Measurements from ENCODE around the gene TBL3. TPM values are rescaled to one million over a fixed set of nuclear protein-coding genes. Genes with fewer than 3 reads are reported as not detected.
A peak's percentile ranks its signal among the peaks of the same experiment; 100 is the strongest.

Gene TBL3
- total RNA-seq, 2 experiments from 2014 or later = 27.7 to 28.7 TPM

GRCh38 chr16:1982013-1982433 is 10.2 kb downstream of the TBL3 start:
- CTCF ChIA-PET = interaction anchor here (1.0 kb wide), 1 partner anchor 39 kb away, joined by 3 read pairs; the partner anchor contains the start of gene MSRB1

GRCh38 chr16:1982991-1983543 is 11.2 kb downstream of the TBL3 start:
- DNase-seq = no peak
- POLR2A ChIA-PET = interaction anchor here (1.9 to 12.7 kb wide), 4 partner anchors 9 to 172 kb away, joined by 7 to 149 read pairs (median 30); partner anchors contain the start of genes NDUFB10, RNF151, RPS2 and TBL3
- H3K4me3 Mint-ChIP-seq = peak overlapping the region; percentile 80
- CTCF ChIA-PET = interaction anchor here (1.1 kb wide), 1 partner anchor 170 kb away, joined by 3 read pairs; no protein-coding TSS in a partner anchor
- H3K4me1 Mint-ChIP-seq = peaks cover 21% of the 10 kb centered on the region
- H3K27me3 Mint-ChIP-seq = peaks cover 28% of the 10 kb centered on the region
- H3K9me3 Mint-ChIP-seq = no peaks in the 10 kb centered on the region
- no peak overlapping the region for H3K27ac Mint-ChIP-seq
- peaks cover 12% of the 10 kb centered on the region for H3K36me3 Mint-ChIP-seq (ENCODE audit: low read depth)

More at GRCh38 chr16:1982013-1982433, 10.2 kb downstream of the TBL3 start:
- peaks cover 15% of the 10 kb centered on the region for H3K36me3 Mint-ChIP-seq (ENCODE audit: low read depth)
- POLR2A ChIA-PET = interaction anchor here (0.7 to 12.7 kb wide), 4 partner anchors 10 to 275 kb away, joined by 3 to 149 read pairs (median 25); partner anchors contain the start of genes NDUFB10, RNF151, RPS2 and TBL3
- peaks cover 27% of the 10 kb centered on the region for H3K27me3 Mint-ChIP-seq
- H3K4me3 Mint-ChIP-seq = no peak overlapping the region
- H3K27ac Mint-ChIP-seq = no peak overlapping the region
- DNase-seq = no peak
- H3K4me1 Mint-ChIP-seq = peaks cover 21% of the 10 kb centered on the region
- no peaks in the 10 kb centered on the region for H3K9me3 Mint-ChIP-seq

GRCh38 chr16:1983544-1984346 is 11.9 kb downstream of the TBL3 start, which contains the start of gene GFER:
Gene GFER, plus strand, starts transcription at chr16:1984193. Its CDS starts 26 bp downstream, at chr16:1984219.
- ChIA-PET POLR2A (interaction anchor here (0.8 to 12.7 kb wide), 6 partner anchors 8 to 171 kb away, joined by 4 to 149 read pairs (median 10); partner anchors contain the start of genes NDUFB10, RNF151, RPS2 and TBL3), CTCF (interaction anchor here (1.1 to 1.7 kb wide), 2 partner anchors 12 to 169 kb away, joined by 3 to 6 read pairs; partner anchors contain the start of gene TBL3)
- peak; percentile 83 for DNase-seq
- H3K27me3 Mint-ChIP-seq = peaks cover 32% of the 10 kb centered on the region
- H3K4me1 Mint-ChIP-seq = peaks cover 24% of the 10 kb centered on the region
- H3K4me3 Mint-ChIP-seq = peak within 1 kb of the TSS; percentile 80
- no peaks in the 10 kb centered on the region for H3K9me3 Mint-ChIP-seq
- peaks cover 14% of the 10 kb centered on the region for H3K36me3 Mint-ChIP-seq (ENCODE audit: low read depth)
- H3K27ac Mint-ChIP-seq = peak within 1 kb of the TSS; percentile 32

- DNase-seq = no peak
- peaks cover 40% of the 10 kb centered on the region for H3K27me3 Mint-ChIP-seq
- peaks cover 32% of the 10 kb centered on the region for H3K4me1 Mint-ChIP-seq
- peak overlapping the region; percentile 32 for H3K27ac Mint-ChIP-seq
- POLR2A ChIA-PET = interaction anchor here (0.8 to 12.7 kb wide), 6 partner anchors 8 to 171 kb away, joined by 4 to 149 read pairs (median 10); partner anchors contain the start of genes NDUFB10, RNF151, RPS2 and TBL3
- no peaks in the 10 kb centered on the region for H3K9me3 Mint-ChIP-seq
- peaks cover 13% of the 10 kb centered on the region for H3K36me3 Mint-ChIP-seq (ENCODE audit: low read depth)
- CTCF ChIA-PET = interaction anchor here (0.7 to 1.7 kb wide), 2 partner anchors 13 to 19 kb away, joined by 3 to 6 read pairs; partner anchors contain the start of gene TBL3
- peak overlapping the region; percentile 80 for H3K4me3 Mint-ChIP-seq
Measured at GRCh38 chr16:1984347-1985225, 12.7 kb downstream of the TBL3 start.

- Mint-ChIP-seq H3K36me3 (ENCODE audit: low read depth) (peaks cover 13% of the 10 kb centered on the region), H3K27ac (no peak overlapping the region), H3K9me3 (no peaks in the 10 kb centered on the region), H3K27me3 (peaks cover 36% of the 10 kb centered on the region), H3K4me3 (peak overlapping the region; percentile 80), H3K4me1 (peaks cover 34% of the 10 kb centered on the region)
- DNase-seq = no peak
- CTCF ChIA-PET = interaction anchor here (0.7 to 1.7 kb wide), 3 partner anchors 14 to 18 kb away, joined by 3 to 6 read pairs (median 3); partner anchors contain the start of gene TBL3
- POLR2A ChIA-PET = interaction anchor here (1.1 to 12.7 kb wide), 4 partner anchors 13 to 170 kb away, joined by 3 to 149 read pairs (median 30); partner anchors contain the start of genes NDUFB10, RNF151, RPS2 and TBL3
Measured at GRCh38 chr16:1985466-1986150, 13.8 kb downstream of the TBL3 start.

GRCh38 chr16:1987198-1987597 is 15.3 kb downstream of the TBL3 start:
- CTCF ChIA-PET = no interaction called here
- H3K27me3 Mint-ChIP-seq = peaks cover 25% of the 10 kb centered on the region
- DNase-seq = no peak
- no peak overlapping the region for H3K27ac Mint-ChIP-seq
- POLR2A ChIA-PET = interaction anchor here (1.9 to 12.7 kb wide), 3 partner anchors 15 to 23 kb away, joined by 5 to 149 read pairs (median 47); partner anchors contain the start of genes NDUFB10, RNF151, RPS2 and TBL3
- H3K4me3 Mint-ChIP-seq = no peak overlapping the region
- H3K4me1 Mint-ChIP-seq = peaks cover 44% of the 10 kb centered on the region
- H3K36me3 Mint-ChIP-seq (ENCODE audit: low read depth) = peaks cover 13% of the 10 kb centered on the region
- no peaks in the 10 kb centered on the region for H3K9me3 Mint-ChIP-seq

- H3K9me3 Mint-ChIP-seq = no peaks in the 10 kb centered on the region
- ChIA-PET CTCF (no interaction called here), POLR2A (interaction anchor here (1.1 to 5.2 kb wide), 5 partner anchors 9 to 26 kb away, joined by 3 to 56 read pairs (median 15); partner anchors contain the start of genes RPS2, TBL3 and ZNF598)
- DNase-seq = no peak
- peaks cover 46% of the 10 kb centered on the region for H3K4me1 Mint-ChIP-seq
- peaks cover 13% of the 10 kb centered on the region for H3K36me3 Mint-ChIP-seq (ENCODE audit: low read depth)
- H3K27me3 Mint-ChIP-seq = peaks cover 14% of the 10 kb centered on the region
- H3K4me3 Mint-ChIP-seq = peak within 1 kb of the TSS; percentile 73
- no peak within 1 kb of the TSS for H3K27ac Mint-ChIP-seq
Measured at GRCh38 chr16:1989209-1990100, 17.6 kb downstream of the TBL3 start, which contains the start of gene SYNGR3. Gene SYNGR3, plus strand, starts transcription at chr16:1989970. Its CDS starts 133 bp downstream, at chr16:1990103.

- peaks cover 41% of the 10 kb centered on the region for H3K4me1 Mint-ChIP-seq
- H3K4me3 Mint-ChIP-seq = no peak overlapping the region
- CTCF ChIA-PET = interaction anchor here (0.6 kb wide), 1 partner anchor 25 kb away, joined by 4 read pairs; no protein-coding TSS in a partner anchor
- H3K27ac Mint-ChIP-seq = no peak overlapping the region
- H3K9me3 Mint-ChIP-seq = no peaks in the 10 kb centered on the region
- H3K36me3 Mint-ChIP-seq (ENCODE audit: low read depth) = peaks cover 13% of the 10 kb centered on the region
- H3K27me3 Mint-ChIP-seq = peaks cover 14% of the 10 kb centered on the region
- DNase-seq = no peak
- POLR2A ChIA-PET = interaction anchor here (1.0 to 5.6 kb wide), 7 partner anchors 10 to 165 kb away, joined by 3 to 56 read pairs (median 16); partner anchors contain the start of genes RPS2, TBL3, TRAF7 and ZNF598
Measured at GRCh38 chr16:1990101-1990350, 18.2 kb downstream of the TBL3 start.

GRCh38 chr16:1990351-1991134 is 18.7 kb downstream of the TBL3 start:
- Mint-ChIP-seq H3K27ac (peak overlapping the region; percentile 71), H3K4me3 (peak overlapping the region; percentile 73), H3K4me1 (peaks cover 37% of the 10 kb centered on the region), H3K36me3 (ENCODE audit: low read depth) (peaks cover 16% of the 10 kb centered on the region), H3K9me3 (no peaks in the 10 kb centered on the region), H3K27me3 (peaks cover 14% of the 10 kb centered on the region)
- ChIA-PET POLR2A (interaction anchor here (1.0 to 5.6 kb wide), 8 partner anchors 9 to 224 kb away, joined by 3 to 56 read pairs (median 16); partner anchors contain the start of genes PGP, RPS2, TBL3 and TRAF7), CTCF (interaction anchor here (0.6 to 3.8 kb wide), 2 partner anchors 14 to 24 kb away, joined by 4 to 36 read pairs; no protein-coding TSS in a partner anchor)
- peak; percentile 61 for DNase-seq

- H3K4me1 Mint-ChIP-seq = peaks cover 37% of the 10 kb centered on the region
- DNase-seq = peak; percentile 67
- CTCF ChIA-PET = interaction anchor here (1.5 to 3.8 kb wide), 2 partner anchors 13 to 164 kb away, joined by 3 to 36 read pairs; partner anchors contain the start of gene TRAF7
Measured at GRCh38 chr16:1991135-1991551, 19.3 kb downstream of the TBL3 start.

More at GRCh38 chr16:1991135-1991551, 19.3 kb downstream of the TBL3 start:
- Mint-ChIP-seq H3K27me3 (peaks cover 14% of the 10 kb centered on the region), H3K4me3 (peak overlapping the region; percentile 73), H3K9me3 (no peaks in the 10 kb centered on the region), H3K27ac (peak overlapping the region; percentile 71), H3K36me3 (ENCODE audit: low read depth) (peaks cover 18% of the 10 kb centered on the region)
- POLR2A ChIA-PET = interaction anchor here (1.0 to 5.6 kb wide), 8 partner anchors 9 to 223 kb away, joined by 3 to 56 read pairs (median 16); partner anchors contain the start of genes PGP, RPS2, TBL3 and TRAF7

Measured in activated CD4-positive, alpha-beta memory T cell treated with anti-CD3 and anti-CD28 coated beads, Interleukin-2, amount 10 ng/mL, durations not matched to agents 7 days and 5 days (primary cell).